ENCODE measurements around the gene GRM1. TPM values are rescaled to one million over a fixed set of nuclear protein-coding genes. Genes with fewer than 3 reads are reported as not detected.

Gene GRM1
- total RNA-seq, 1 donor from 2014 or later, result 2.9 TPM

DNA sequence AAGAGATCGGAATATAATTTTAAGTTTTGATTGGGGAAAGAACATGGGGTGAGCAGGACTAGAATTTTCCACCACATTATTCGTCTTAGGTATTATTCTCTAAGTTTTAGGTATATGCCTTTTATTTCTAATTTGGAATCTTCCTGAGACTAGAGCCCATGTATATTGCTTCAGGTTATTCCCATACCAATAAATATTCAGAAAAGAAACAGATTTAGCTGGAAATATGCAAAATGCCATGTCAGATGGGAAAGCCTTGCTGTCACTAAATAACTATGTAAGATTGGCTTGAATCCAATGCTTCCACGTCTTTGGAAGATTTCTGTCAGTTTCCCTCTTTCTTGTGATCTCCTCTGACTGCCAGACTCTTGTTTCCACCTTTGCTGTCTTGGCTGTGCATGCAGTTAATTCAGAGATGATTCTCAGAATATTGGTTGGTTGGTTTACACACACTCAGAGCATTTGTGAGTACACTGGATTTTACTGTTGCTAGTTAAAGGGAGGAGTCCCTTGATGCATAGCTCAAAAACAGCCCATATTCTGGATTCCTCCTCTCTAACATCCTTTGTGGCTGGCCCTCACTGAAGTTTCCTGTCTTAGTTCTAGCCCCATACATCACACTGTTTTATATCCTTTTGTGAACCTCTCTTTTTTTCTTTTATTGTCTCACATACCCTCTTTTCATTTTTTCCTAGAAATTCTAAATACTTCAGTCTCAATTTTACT lies 64.3 kb downstream of the GRM1 start:
- ATAC-seq, result no peak
- intact Hi-C loops (cut with DNase I), result no loop called here
- DNase-seq (ENCODE audit: missing footprints), result no peak

DNA sequence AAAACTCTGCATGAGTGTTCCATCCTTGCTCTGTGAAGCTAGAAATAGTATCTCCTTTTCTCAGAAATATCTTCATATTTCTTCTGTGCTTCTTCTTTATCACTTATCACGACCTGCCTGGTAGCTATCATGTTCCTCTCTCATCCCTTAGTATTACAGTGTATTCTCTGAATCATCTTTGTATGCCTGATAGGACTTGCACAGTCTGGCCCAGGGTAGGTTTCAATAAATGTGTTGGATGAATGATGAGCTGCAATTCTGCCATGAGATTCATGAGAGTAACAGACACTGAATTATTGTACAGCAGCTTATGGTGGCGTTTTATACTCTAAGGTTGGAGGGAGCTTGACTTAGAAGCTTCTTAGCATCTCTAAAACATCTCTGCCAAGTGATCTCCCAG lies 66.6 kb downstream of the GRM1 start:
- no peak for DNase-seq (ENCODE audit: missing footprints)
- ATAC-seq, result no peak
- intact Hi-C loops (cut with DNase I), result no loop called here

- DNase-seq (ENCODE audit: missing footprints) (no peak), ATAC-seq (no peak)
- intact Hi-C loops (cut with DNase I), result no loop called here
These were observed 68.7 kb downstream of the GRM1 start for GRCh38 chr6:146097586-146097985.

DNA sequence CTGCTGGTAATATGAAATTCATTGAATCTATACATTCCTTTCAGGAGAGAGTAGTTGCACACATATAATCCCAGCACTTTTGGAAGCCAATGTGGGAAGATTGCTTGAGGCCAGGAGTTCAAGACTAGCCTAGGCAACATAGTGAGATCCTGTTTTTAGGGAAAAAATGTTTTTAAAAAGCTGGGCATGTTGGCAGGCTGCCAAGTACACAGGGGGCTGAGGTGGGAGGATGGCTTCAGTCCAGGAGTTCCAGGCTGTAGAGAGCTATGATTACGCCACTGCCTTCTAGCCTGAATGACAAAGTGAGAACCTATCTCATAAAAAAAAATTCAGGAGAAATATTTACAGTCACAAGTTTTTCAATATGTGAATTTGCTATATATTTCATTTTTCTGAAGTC lies 71.9 kb downstream of the GRM1 start:
- ATAC-seq (no peak), DNase-seq (ENCODE audit: missing footprints) (no peak)
- intact Hi-C loops (cut with DNase I), result no loop called here

- ATAC-seq (no peak), DNase-seq (ENCODE audit: missing footprints) (no peak)
- intact Hi-C loops (cut with DNase I), result no loop called here
These were observed 74.7 kb downstream of the GRM1 start for GRCh38 chr6:146103416-146104072.

DNA sequence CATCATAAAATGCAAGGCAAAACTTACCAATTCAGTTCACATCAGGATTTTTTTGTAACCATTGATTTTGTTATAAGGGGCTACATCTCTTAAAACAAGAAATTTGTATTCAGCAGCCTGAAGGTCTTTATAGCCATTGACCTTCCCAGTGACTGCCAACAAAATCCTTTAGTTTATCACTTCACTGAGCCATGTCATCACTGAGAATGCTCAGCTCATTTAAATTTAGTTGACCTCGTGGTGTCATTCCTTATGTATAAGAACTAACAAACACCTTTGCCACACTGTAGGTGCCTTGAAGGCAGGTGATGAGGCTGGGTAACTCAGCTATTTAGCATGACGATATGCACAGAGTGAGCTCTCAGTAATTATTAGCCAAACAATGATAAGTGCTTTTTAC lies 77.7 kb downstream of the GRM1 start:
- DNase-seq (ENCODE audit: missing footprints), result no peak
- no peak for ATAC-seq
- intact Hi-C loops (cut with DNase I), result no loop called here

- ATAC-seq (no peak), DNase-seq (ENCODE audit: missing footprints) (no peak)
- intact Hi-C loops (cut with DNase I), result no loop called here
These were observed 82.1 kb downstream of the GRM1 start for GRCh38 chr6:146110990-146111389.

DNA sequence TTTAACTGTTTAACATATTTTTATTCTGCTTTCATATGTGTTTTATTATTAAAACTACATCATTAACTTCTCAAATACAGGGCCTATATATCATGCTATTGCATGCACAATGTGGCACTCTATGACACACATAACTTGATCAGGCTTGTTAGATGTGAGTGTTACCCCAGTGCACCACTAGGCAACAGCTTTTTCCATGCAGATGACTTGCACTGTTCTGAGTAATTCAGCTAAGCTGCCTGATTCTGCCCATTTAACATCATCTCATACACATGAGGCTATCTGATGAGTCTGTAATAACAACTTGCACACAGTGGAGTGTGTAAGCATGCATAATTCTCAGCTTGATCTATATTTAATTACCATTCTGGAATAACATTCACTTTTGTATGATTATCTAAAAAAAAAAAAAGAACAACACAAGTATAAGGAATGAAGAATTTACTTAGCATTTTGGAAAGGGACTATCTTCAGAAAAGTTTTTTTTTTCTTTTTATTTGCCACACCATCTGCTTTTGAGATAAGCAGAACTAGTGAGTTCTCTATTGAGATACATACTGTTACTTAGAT lies 83.1 kb downstream of the GRM1 start:
- no peak for DNase-seq (ENCODE audit: missing footprints)
- ATAC-seq, result no peak

GRCh38 chr6:146113084-146113623 lies 84.3 kb downstream of the GRM1 start:
- intact Hi-C loops (cut with DNase I), result no loop called here
- no peak for DNase-seq (ENCODE audit: missing footprints)
- peak; percentile 46 for ATAC-seq

More for the DNA sequence above, 83.1 kb downstream of the GRM1 start:
- intact Hi-C loops (cut with DNase I), result no loop called here

- DNase-seq (ENCODE audit: missing footprints) (no peak), ATAC-seq (no peak)
- intact Hi-C loops (cut with DNase I), result no loop called here
These were observed 94.8 kb downstream of the GRM1 start for GRCh38 chr6:146123616-146124015.

GRCh38 chr6:146127447-146128215 lies 98.8 kb downstream of the GRM1 start:
- intact Hi-C loops (cut with DNase I), result no loop called here
- ATAC-seq, result no peak
- DNase-seq (ENCODE audit: missing footprints), result no peak

DNA sequence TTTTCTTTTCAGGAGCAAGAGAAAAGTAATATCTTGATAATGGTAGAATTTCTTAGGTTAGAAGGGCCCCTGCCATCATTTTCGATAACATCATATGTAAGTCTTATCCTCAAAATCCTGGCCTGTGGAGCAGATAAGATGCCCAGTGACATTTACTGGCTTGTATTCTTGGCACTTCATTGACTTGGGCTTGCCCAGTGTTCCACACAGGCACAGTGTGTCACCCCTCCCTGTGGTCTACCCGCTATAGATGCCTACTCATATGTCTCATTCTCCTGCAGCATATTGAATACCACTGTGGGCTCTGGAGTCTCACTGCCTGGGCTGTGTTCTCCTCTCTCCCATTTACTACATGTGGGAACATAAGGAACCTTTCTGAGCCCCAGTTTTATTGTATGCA lies 105.0 kb downstream of the GRM1 start:
- no peak for DNase-seq (ENCODE audit: missing footprints)
- intact Hi-C loops (cut with DNase I), result no loop called here
- no peak for ATAC-seq

DNA sequence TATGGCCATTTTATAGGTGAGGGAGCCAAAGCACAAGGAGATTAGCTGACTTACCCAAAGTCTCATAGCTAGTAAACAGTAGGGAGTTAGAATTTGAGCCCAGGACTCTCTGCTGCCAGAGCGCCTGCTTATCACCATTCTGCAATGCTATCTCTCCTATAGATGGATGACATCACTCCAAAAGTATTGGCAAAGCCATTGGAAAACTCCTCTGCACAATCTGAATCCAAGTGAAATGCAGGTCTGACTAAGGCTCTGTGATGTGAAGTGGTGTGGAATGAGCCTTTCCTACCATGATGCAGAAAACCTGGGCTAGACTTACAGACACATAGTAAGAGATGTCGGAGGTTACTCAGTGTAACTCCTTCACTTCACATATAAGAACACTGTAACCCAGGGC lies 106.3 kb downstream of the GRM1 start:
- ATAC-seq (no peak), DNase-seq (ENCODE audit: missing footprints) (no peak)
- intact Hi-C loops (cut with DNase I), result no loop called here

GRCh38 chr6:146146836-146147235 lies 118.0 kb downstream of the GRM1 start:
- intact Hi-C loops (cut with DNase I), result no loop called here
- ATAC-seq, result no peak
- DNase-seq (ENCODE audit: missing footprints), result no peak

- intact Hi-C loops (cut with DNase I), result no loop called here
- DNase-seq (ENCODE audit: missing footprints) (no peak), ATAC-seq (no peak)
These were observed 120.9 kb downstream of the GRM1 start for GRCh38 chr6:146149770-146150169.

DNA sequence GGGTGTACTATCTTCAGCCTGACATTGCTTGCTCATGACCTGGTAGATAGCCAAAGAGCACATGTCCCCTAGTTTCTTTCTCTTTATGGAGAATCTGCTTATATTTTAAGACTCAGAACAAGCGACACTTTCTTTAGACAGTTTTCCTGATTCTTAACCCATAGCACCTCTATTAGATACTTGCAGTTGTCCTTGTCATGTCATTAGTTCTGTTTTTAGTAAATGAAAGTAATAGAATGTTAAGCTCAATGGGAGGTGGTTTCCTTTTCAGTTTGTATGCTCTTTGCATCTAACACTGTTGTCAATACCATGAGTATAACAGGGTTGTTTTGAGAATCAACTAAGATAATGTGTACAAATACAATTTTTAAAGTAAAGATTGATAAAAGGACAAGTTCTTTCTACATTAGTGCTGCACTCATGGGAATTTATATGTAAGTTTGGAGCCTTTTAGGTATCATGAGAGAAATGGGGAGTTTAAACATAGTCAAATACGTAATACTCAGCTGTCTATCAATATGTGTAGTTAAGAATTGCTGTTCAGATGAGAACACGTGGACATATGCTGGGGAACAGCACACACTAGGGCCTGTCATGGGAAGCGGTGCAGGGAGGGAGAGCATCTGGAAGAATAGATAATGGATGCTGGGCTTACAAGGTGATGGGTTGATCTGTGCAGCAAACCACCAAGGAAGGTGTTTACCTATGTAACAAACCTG lies 124.3 kb downstream of the GRM1 start:
- DNase-seq (ENCODE audit: missing footprints) (no peak), ATAC-seq (no peak)
- intact Hi-C loops (cut with DNase I), result no loop called here

DNA sequence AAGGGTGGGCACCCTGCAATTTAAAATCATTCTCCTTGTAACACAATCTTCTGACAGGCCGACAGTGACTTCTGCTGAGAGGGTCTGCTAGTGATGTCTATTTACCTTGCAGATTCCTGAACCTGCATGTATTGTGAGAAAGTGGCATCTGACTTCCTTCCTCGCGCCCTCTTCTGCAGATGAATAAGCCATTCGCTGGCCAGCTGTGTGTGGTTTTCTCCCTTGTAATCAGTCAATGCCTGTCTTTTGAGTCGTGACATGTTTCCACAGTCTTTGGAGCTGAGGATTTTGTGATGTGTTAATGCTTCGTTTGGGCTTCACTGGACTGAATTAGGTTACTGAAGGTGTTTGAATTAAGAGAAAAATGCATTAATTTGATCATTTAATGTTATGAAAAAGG lies 125.3 kb downstream of the GRM1 start:
- DNase-seq (ENCODE audit: missing footprints) (no peak), ATAC-seq (no peak)

GRCh38 chr6:146161664-146162063 lies 132.8 kb downstream of the GRM1 start:
- intact Hi-C loops (cut with DNase I), result no loop called here
- ATAC-seq (no peak), DNase-seq (ENCODE audit: missing footprints) (no peak)

More for the DNA sequence above, 125.3 kb downstream of the GRM1 start:
- intact Hi-C loops (cut with DNase I), result no loop called here

DNA sequence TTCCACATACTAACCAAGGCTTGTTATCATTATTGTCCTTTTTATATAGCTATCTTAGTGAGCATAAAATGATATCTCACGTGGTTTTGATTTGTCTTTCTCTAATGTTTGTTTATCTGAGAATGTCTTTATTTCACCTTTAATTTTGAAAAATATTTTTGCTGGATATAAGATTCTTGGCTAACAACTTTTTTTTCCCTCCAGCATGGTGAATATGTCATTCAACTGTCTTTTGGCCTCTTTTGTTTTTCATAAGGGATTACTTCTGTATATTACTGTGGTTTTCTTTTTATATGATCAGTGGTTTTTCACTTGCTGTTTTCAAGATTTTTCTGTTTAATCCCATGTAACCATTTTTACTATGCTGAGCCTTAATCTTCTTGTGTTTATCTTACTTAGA lies 141.0 kb downstream of the GRM1 start:
- DNase-seq (ENCODE audit: missing footprints) (no peak), ATAC-seq (no peak)
- intact Hi-C loops (cut with DNase I), result no loop called here

Data from Right ventricle myocardium inferior (tissue), 1 donor.